Inflammatory macrophage (primary cell): ENCODE measurements around the gene MCM8.

ENCODE experiments used
- DNase-seq, 2 donors: peaks; one replicate each; pipeline ENCODE4 v3.0.0-alpha.2; 2020 to 2022

The MCM8 gene

GRCh38 chr20:6045566-6045965 is 95.1 kb downstream of the MCM8 start:
- peak in 1 of 2 donors; percentile 21 for DNase-seq

GRCh38 chr20:6046432-6046831 is 96.0 kb downstream of the MCM8 start:
- DNase-seq: no peak

GRCh38 chr20:6048391-6048790 is 97.9 kb downstream of the MCM8 start:
- DNase-seq: no peak
